GM12875 (cell line): ENCODE measurements around the gene IL17F.

ENCODE experiments used
- H3K4me3 ChIP-seq: one replicate; pipeline ENCODE4 v1.5.1; 2011; ENCODE audit warnings: low read depth, low read length, control low read depth
- TF ChIP-seq, protein P1 (sequence below): IDR thresholded peaks from 2 replicates; pipeline ENCODE4 v1.5.1; 2011; ENCODE audit warnings: low read depth, mild to moderate bottlenecking, control low read depth, inconsistent platforms, low read length, moderate library complexity, borderline replicate concordance; ENCODE audit not compliant: insufficient read depth

Gene IL17F

DNA sequence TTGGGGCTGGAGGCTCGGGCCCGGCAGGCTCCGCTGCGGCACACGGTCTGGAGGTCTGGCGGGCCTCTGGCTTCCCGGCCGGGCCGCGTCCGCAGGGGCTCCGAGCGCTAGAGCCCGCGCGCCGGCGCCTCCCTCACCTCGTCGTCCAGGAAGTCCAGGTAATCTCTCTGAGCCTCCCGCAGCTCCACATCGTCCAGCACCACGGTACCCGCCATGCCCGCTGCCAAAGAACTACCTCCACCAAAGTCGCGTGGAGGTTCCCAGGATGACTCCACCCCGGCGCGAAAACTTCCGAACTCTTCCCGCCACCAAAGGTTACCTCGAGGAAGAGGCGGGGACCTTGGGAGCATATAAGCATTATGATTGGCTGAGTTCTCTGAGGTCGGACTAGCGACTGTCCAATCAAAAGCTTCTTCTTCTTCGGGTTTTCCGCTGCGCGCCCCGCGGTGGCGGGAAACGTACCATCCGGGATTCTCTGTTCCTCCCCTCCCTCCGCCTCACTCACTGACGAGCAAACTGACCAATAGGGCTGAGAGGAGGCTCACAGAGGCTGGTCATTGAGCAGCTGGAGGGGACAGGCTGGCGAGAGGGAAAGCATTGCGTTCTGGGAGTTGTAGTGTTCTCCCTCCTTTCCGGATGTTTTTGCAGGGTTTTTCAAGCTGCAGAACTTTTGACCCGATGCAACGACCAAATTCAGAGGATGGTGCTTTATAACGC is 40.3 kb upstream of the IL17F start, which contains the start of gene MCM3:
TSS of gene MCM3 (minus strand) at position 283 of the 717 bp plus-strand sequence. CDS start at position 215, 68 bp downstream.
- TF ChIP-seq, protein P1, sequence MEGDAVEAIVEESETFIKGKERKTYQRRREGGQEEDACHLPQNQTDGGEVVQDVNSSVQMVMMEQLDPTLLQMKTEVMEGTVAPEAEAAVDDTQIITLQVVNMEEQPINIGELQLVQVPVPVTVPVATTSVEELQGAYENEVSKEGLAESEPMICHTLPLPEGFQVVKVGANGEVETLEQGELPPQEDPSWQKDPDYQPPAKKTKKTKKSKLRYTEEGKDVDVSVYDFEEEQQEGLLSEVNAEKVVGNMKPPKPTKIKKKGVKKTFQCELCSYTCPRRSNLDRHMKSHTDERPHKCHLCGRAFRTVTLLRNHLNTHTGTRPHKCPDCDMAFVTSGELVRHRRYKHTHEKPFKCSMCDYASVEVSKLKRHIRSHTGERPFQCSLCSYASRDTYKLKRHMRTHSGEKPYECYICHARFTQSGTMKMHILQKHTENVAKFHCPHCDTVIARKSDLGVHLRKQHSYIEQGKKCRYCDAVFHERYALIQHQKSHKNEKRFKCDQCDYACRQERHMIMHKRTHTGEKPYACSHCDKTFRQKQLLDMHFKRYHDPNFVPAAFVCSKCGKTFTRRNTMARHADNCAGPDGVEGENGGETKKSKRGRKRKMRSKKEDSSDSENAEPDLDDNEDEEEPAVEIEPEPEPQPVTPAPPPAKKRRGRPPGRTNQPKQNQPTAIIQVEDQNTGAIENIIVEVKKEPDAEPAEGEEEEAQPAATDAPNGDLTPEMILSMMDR, result no peak
- peak within 1 kb of the TSS; percentile 67 for H3K4me3 ChIP-seq

DNA sequence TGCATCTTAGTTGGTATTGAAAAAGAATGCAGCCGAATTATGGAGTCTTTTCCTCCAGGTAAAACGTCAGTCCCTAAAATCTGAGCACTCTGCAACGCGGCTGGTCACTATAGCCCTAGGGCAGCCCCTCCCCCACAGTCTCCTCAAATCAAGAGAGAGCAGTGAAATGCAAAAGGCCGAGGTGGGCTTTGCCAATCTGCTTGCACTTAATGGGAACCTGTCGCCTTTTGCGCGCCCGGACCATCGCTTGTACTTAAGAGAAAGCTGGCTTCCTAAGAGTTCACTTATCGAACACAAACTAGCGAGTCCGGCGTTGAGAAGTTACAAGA is 39.8 kb upstream of the IL17F start:
- TF ChIP-seq, protein P1, result no peak
- peak overlapping the region; percentile 67 for H3K4me3 ChIP-seq

DNA sequence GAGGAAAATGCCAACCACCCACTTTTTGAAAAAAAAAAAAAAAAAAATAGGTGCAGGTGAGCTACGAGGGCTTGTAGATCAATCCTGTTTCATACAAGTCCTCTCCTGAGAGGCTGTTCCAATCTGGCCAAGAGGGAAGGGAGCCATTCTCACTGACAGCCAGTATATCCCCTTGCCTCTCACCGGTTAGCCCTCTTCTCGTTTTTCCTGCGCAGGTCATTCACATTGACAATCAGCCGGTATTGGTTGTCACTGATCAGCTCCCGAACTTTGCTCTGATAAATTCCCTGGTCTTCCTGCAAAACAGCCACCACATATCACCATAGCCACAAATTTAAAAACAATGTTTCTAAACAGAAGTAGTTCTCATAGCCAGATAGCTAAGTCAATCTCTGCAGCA is 38.8 kb upstream of the IL17F start:
- TF ChIP-seq, protein P1, result no peak
- H3K4me3 ChIP-seq, result peak overlapping the region; percentile 13

DNA sequence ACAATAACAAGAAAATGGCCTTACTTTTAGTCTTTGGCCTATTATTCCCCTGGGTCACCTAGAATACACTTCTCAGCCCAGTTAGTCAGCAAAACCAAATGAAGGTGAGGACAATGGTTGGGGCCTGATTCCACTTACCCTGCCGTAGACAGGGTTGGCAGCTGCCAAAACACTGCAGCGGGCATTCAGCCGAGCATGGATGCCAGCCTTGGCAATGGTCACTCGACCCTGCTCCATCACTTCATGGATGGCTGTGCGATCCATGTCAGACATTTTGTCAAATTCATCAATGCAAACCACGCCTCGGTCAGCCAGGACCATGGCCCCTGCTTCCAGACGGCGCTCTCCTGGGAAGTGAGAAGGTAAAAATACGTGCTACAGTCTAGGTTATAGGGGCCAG is 31.8 kb upstream of the IL17F start:
- H3K4me3 ChIP-seq, result no peak overlapping the region
- TF ChIP-seq, protein P1, result no peak

DNA sequence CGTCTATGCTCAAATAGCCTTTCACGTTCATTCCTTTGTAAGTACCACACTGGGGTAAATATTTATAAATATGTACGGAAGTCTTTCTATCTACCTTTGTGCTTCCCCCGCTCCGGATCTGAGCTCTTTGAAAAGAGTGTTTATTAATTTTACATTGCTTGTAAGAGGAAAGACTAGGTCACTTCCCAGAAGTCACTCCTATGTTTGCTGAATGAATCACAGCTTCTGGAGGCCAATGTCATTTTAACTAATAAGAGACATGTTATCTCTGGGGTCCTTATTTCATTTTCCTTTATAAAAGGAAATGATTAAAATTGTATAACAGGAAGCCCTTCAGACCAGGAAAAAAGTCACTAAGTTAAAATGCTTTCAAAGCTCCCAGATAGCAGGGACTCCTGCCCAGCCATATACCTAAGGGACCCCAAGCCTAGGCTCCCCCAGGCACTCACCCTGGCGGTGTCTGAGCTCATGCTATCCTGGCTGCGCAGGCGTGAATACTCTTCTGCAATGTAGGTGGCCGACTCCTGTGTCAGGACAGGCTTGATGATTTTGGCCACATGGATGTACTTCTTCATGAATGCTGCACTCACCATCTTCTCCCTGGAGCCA is 27.7 kb upstream of the IL17F start:
- H3K4me3 ChIP-seq, result no peak overlapping the region

DNA sequence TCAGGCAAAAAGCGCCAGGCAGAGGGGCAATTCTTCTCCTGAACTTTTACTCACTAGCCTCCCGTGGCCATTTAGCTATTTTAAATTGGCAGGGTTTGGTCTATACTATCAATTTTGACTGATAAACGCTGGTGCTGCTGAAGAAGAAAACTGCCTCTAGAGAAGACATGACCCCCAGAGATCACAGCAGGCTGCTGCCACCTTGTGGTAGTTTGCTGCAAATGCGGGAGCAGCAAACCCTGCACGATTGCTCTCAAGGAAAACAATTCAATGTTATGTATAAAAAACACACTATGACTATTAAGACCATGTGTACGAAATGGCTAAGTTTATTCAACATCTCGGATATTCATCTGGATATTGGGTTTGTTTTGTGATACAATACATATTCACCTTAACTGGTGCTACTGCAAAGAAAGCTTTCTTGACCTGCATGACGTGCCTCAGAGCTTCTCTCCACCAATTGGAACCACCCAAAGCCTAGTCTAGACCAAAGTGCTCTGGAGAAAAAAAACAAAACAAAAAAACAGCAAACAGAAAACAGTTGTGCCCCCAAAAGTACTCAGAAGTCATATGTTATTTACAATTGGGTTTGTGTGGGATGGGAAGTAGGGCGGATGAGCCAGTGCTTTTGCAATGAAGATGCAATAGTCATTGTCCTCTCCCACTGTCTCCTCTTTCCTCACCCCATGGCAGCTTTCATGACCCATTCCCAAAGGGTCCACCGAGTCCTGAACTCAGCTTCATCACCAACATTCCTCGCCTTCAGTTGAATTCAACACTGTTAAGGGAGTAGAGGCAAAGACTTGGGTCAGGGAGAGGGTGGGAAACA is 19.6 kb upstream of the IL17F start:
- TF ChIP-seq, protein P1, result peak; percentile 86

More for the DNA sequence above, 27.7 kb upstream of the IL17F start:
- TF ChIP-seq, protein P1, result no peak

More for the DNA sequence above, 19.6 kb upstream of the IL17F start:
- no peak overlapping the region for H3K4me3 ChIP-seq
